HG02981 (cell line): ENCODE measurements around the gene THAP7.

Experiments used
- ATAC-seq: cut with Tn5 transposase; IDR thresholded peaks from one replicate; pipeline ENCODE4 v1.9.1; 2021; ENCODE audit warnings: mild to moderate bottlenecking, moderate library complexity; ENCODE audit not compliant: unreplicated experiment

THAP7 gene

DNA sequence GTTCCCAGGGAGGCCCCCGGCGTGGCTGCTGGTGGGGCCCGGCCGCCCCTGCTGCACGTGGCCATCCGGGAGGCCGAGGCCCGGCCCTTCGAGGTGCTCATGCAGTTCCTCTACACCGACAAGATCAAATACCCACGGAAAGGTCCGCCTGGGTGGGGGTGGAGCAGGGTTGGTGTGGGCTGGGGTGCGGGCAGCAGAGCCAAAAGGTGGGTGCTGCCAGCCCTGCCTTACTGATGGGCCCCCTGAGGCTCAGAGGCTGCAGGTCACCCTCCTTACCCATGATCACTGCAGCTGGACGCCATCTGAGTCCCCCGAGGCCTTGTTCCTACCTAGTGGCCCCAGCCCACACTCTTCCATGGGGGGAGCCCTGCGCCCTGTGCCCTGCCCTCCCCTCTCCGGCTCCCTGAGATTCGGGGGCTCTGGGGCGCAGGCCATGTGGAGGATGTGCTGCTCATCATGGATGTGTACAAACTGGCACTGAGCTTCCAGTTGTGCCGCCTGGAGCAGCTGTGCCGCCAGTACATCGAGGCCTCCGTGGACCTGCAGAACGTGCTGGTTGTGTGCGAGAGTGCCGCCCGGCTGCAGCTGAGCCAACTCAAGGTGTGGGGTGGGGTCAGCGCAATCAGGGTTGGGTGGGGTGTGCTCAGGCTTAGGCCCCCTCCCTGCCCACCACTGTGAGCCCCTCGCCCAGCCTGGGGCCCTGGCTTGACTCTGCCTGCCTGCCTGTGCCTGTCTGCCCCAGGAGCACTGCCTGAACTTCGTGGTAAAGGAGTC, 7.6 kb downstream of the THAP7 start:
- no peak for ATAC-seq

DNA sequence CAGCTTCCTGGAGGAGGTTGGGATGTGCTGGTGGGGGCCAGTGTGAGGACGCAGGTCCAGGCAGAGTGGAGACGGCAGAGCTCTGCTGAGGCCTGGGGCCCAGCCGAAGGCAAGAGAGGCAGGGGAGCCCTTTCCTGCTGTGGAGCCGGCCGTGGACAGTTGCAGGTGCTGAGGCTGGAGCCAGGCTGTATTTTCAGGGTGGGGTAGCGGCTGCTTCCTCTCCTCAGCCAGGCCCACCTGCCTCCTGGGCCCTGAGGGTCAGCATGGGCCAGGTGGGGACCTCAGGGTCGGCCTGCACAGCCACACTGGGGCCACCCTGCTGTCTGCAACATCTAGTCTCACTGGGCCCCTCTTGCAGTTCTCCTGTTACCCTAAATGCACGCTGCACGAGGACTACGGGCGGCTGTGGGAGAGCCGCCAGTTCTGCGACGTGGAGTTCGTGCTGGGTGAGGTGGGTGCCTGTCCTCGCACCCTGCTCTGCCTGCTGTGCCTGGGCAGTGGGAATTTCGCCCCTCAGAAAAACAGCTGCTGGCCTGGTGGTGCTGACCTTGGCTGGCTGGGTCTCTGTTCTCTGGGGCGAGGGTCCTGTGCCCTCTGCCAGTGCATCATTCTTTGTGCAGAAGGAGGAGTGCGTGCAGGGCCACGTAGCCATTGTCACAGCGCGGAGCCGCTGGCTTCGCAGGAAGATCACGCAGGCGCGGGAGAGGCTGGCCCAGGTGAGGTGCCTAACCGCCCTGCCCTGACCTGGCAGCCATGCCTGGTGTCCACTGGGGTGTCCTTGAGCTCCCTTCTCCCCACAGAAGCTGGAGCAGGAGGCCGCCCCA, 8.4 kb downstream of the THAP7 start:
- ATAC-seq = no peak

DNA sequence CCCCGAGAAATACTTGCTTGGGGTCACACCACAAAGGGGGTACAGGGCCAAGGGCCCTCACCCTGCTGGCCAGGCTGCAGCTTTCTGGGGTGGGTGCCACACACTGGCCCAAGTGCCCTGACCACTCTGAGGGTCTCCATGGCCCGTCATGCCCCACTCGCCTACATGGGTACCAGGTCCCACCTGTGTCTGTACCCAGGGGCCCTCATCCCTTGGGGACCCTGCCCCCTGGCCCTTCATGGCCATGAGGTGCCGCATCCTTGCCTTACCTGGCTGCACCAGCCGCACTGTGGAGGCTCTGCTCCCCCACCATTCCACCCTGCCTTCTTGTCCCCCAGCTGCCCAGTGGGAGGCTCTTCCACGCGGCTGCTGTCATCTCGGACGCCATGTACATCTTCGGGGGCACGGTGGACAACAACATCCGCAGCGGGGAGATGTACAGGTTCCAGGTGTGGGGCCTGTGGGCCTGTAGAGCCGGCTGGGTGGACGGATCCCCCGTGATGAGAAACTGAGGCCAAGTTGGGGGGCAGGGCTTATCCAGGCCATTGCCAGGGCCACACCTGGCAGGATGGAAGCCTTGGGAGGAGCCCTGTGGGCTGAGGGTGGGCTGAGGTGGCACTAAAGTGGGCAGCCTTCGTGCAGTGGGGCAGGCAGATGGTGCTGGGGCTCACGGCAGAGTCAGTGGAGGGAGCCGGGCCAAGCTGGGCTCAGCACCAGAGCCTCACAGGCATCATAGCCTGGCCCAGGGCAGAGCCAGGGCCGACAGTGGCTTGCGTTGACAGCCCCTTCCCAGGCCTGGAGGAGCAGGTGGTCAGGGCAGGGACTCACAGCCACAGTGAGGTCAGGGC, 9.2 kb downstream of the THAP7 start:
- ATAC-seq = no peak

GRCh38 chr22:20992056-20992442, 9.9 kb downstream of the THAP7 start:
- no peak for ATAC-seq

DNA sequence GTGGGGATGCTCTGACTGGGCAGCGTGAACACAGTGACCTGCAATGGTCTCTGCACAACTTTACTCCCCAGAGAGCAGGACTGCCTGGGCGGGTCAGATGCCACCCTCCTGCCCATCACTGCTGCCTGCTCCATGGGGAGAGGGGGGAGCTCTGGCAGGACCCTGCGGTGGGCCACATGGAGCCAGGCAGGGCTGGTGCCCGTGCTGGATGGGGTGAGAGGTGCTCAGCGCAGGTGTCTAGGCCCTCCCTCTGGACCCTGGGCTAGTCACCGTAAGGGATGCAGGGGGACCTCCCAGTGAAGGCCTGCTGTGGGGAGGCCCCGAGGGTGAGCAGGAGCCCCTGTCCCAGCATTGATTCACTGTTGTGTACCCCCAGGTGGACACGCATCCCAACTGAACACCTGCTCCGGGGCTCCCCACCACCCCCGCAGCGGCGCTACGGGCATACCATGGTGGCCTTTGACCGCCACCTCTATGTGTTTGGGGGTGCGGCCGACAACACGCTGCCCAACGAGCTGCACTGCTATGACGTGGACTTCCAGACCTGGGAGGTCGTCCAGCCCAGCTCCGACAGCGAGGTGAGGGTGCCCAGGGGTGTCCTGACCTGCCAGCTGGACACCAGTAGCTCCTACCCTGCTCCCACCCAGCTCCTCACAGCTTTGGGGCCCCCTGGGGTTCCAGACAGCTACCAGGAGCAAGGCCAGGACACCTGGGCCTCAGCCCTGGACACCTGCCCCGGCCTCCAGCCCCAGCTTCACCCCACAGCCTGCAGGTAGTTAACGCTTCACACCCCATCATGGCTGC, 10.5 kb downstream of the THAP7 start:
- ATAC-seq = no peak

DNA sequence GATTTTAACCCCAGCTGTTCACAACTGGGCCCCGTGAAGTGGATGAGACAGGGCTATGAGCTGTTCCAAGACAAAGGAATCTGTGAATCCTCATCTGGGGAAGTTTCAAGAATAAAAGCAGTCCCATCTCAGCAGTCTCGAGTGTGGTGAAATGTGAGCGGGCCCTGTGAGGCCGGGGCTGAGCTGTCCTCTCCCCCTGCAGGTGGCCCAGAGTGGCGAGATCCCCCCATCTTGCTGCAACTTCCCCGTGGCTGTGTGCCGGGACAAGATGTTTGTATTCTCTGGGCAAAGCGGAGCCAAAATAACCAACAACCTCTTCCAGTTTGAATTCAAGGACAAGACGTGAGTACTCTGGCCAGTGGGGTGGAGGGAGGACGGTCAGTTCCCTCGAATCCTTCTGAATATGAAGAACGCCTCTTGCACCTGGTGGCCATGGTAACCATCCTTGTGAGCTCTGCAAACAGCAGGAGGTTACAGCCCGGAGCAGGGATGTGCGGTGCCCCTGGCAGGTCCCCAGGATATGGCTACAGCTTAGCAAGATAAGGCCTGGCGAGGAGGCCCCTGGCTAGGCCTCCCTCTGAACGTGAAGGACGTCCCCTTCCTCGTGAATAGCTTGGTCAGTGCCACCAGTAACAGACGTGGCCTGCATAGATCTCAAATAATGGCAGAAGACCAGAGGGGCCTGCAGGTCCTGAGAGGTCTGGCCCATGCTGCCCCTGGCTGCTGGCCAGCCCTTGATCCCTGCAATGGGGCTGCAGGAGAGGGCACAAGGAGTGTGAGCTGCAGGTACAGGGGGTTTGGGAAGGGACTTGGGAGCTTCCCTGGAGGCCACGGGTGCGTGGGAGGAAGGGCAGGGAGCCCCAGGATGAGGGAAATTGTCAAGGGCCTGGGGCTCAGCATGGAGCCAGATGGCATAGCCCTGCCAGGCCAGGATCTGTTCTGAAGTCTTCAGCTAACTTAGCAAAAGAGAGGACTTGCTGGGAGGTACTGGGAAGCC, 11.4 kb downstream of the THAP7 start:
- no peak for ATAC-seq

- no peak for ATAC-seq
These were observed 12.4 kb downstream of the THAP7 start for GRCh38 chr22:20989323-20990138.

DNA sequence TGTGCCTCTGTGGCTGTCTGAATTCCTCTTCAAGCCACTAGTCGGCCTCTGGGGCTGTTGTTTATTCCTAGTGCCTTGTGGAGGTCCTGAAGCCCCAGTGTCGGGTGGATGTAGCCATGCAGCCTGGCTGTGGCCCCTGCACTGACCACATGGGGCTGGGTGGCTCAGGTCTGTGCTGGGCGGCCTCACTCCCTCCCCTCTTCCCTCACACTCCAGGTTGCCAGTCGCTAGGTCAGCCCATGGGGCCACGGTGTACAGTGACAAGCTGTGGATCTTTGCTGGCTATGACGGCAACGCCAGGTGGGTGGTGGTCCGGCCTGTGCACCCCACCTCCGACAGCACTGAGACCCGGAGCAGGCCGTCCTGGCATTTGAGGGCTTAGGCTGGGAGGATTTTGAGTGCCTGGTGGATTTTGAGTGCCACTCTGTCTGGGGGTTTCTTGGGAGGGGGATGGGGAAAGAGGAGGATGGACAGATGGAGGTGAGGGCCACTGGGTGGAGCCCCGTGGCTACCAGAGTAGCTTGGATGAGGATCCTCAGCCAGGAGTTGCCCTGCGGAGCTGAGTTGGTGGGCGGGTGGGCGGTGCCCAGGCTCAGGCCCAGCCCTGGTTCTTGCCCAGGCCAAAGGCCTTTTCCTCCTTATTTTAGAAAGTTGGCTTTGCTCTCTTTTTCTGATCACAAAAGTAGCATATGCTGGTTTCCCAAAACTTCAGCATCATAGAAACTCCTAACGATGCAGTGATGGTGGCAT, 13.2 kb downstream of the THAP7 start:
- ATAC-seq = no peak

DNA sequence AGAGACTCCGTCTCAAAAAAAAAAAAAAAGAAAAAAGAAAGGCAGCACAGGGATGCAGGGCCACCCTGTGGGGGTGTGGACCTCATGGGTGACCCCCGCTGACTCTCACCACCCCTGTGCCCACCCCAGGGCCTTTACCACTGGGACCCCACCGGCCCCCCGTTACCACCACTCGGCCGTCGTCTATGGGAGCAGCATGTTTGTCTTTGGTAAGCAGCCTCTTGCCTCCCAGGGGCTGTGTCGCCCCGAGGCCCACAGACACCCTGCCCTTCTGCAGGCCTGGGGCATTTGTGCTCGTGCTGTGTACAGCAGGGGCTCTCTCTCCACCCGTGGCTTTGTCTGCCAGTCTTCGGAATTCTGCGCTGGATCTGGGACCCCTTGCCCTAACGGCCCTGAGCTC, 14.5 kb downstream of the THAP7 start:
- no peak for ATAC-seq

DNA sequence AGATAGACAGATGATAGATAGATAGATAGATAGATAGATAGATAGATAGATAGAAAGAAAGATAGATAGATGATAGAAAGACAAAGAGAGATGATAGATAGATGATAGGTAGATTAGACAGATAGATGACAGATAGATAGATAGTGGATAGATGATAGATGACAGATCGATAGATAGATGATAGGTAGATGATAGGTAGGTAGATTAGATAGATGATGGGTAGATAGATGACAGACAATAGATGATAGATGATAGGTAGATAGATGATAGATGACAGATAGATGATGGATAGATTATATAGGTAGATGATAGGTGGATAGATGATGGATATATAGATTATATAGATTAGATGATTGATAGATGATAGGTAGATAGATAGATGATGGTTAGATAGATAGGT, 15.6 kb downstream of the THAP7 start:
- ATAC-seq = no peak

GRCh38 chr22:20985720-20986119, 16.2 kb downstream of the THAP7 start:
- ATAC-seq = no peak

DNA sequence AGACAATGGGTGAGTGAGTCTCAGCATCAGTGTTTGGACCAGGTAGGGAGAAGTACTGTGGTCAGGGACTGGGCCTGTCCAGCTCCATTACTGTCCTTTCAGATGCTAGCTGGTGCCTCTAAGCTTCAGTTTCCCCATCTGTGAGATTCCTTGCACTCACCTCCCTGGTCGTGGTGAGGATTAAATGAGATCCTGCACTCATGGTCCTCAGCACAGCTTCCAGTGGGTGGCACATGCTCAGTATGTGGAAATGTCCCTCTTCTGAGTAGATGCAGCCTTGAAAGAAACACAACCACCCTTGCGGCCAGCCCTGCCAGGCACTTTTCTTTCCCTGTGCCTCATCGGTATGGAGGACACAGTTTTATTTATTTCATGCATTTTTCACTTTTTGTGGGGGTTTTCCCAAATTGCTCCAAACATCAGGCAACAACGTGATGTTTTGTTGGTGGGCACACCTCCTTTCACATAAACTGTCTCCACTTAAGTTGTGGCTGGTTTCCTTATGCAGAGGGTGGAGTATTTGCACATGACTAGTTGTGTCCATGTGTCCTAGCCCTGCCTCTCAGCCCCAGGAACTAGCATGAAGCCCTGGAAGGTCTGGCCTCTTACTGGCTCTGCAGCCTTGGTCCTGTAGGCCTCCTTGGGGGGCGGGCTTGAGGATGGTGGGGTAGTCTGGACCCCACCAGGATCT, 18.7 kb downstream of the THAP7 start:
- ATAC-seq = no peak

GRCh38 chr22:20982563-20982882, 19.4 kb downstream of the THAP7 start:
- no peak for ATAC-seq

- ATAC-seq = peak; percentile 74
These were observed 19.9 kb downstream of the THAP7 start, which contains the start of gene LZTR1 for GRCh38 chr22:20981787-20982562. Gene LZTR1 (plus strand): TSS chr22:20982297. CDS start chr22:20982372, 75 bp downstream.

GRCh38 chr22:20980938-20981722, 20.8 kb downstream of the THAP7 start:
- no peak for ATAC-seq

DNA sequence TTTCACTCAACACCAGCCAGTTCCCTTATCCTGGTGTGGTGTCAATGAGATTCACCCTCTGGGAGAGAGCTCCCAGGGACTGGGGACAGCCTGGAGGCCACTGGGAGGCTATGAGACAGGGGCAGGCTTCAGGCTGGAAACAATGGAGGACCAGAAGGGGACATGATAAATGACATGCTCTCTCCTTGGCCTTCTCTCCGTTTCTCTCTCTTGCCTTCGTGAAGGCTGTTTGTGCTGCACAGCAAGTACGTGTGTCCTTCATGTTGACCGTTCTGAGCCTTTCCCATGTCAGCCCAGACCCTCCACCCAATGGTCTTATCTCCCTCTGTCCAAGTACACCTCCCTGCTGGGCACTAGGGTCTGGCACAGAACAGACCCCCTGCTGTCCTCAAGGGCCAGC, 21.4 kb downstream of the THAP7 start:
- ATAC-seq = no peak
